ENCODE data around the gene SEMA3G. TPM values are rescaled to one million over a fixed set of nuclear protein-coding genes. Genes with fewer than 3 reads are reported as not detected.

The SEMA3G gene
- total RNA-seq, 1 donor from 2014 or later = 4.7 TPM

GRCh38 chr3:52454938-52455282, 10.0 kb upstream of the SEMA3G start:
- H3K4me1 ChIP-seq (ENCODE audit: control insufficient read depth in 3 of 3, insufficient read depth in 3 of 3, low read length in 3 of 3) = peaks cover 40 to 74% (median 59%) of the 10 kb centered on the region in 3 donors
- no peaks in the 10 kb centered on the region for H3K9me3 ChIP-seq (ENCODE audit: control insufficient read depth in 3 of 3, low read length in 3 of 3)
- peak overlapping the region; percentile 86 to 93 (median 93) for H3K4me3 ChIP-seq (ENCODE audit: low read length in 3 of 3)
- peak overlapping the region; percentile 94 for H3K27ac ChIP-seq (ENCODE audit: low read depth, low read length)
- peak overlapping the region; percentile 95 to 100 (median 99) for H3K9ac ChIP-seq (ENCODE audit: low read depth in 1 of 3, low read length in 3 of 3)
- H3K27me3 ChIP-seq (ENCODE audit: control insufficient read depth in 3 of 3, insufficient read depth in 3 of 3, low read length in 3 of 3) = no peaks in the 10 kb centered on the region
- H3K36me3 ChIP-seq (ENCODE audit: control insufficient read depth in 3 of 3, insufficient read depth in 3 of 3, low read length in 3 of 3) = peaks cover 17 to 46% (median 30%) of the 10 kb centered on the region in 3 donors

- Histone ChIP-seq H3K27ac (ENCODE audit: low read depth, low read length) (peak overlapping the region; percentile 94), H3K9ac (ENCODE audit: low read depth in 1 of 3, low read length in 3 of 3) (peak overlapping the region; percentile 95 to 100 (median 99)), H3K9me3 (ENCODE audit: control insufficient read depth in 3 of 3, low read length in 3 of 3) (no peaks in the 10 kb centered on the region), H3K4me3 (ENCODE audit: low read length in 3 of 3) (peak overlapping the region; percentile 86 to 93 (median 93)), H3K36me3 (ENCODE audit: control insufficient read depth in 3 of 3, insufficient read depth in 3 of 3, low read length in 3 of 3) (peaks cover 17 to 43% (median 30%) of the 10 kb centered on the region in 3 donors), H3K27me3 (ENCODE audit: control insufficient read depth in 3 of 3, insufficient read depth in 3 of 3, low read length in 3 of 3) (no peaks in the 10 kb centered on the region), H3K4me1 (ENCODE audit: control insufficient read depth in 3 of 3, insufficient read depth in 3 of 3, low read length in 3 of 3) (peaks cover 41 to 78% (median 63%) of the 10 kb centered on the region in 3 donors)
Observed at GRCh38 chr3:52454250-52454937, 9.5 kb upstream of the SEMA3G start.

GRCh38 chr3:52453496-52454249, 8.8 kb upstream of the SEMA3G start, which contains the start of gene TNNC1:
TSS of gene TNNC1 (minus strand) at chr3:52454041. CDS start at chr3:52454015, 26 bp downstream.
- H3K4me3 ChIP-seq (ENCODE audit: low read length in 3 of 3) = peak within 1 kb of the TSS; percentile 86 to 93 (median 93)
- peaks cover 11 to 37% (median 22%) of the 10 kb centered on the region in 3 donors for H3K36me3 ChIP-seq (ENCODE audit: control insufficient read depth in 3 of 3, insufficient read depth in 3 of 3, low read length in 3 of 3)
- H3K27ac ChIP-seq (ENCODE audit: low read depth, low read length) = peak within 1 kb of the TSS; percentile 94
- H3K9ac ChIP-seq (ENCODE audit: low read depth in 1 of 3, low read length in 3 of 3) = peak within 1 kb of the TSS; percentile 95 to 100 (median 99)
- no peaks in the 10 kb centered on the region for H3K9me3 ChIP-seq (ENCODE audit: control insufficient read depth in 3 of 3, low read length in 3 of 3)
- no peaks in the 10 kb centered on the region for H3K27me3 ChIP-seq (ENCODE audit: control insufficient read depth in 3 of 3, insufficient read depth in 3 of 3, low read length in 3 of 3)
- H3K4me1 ChIP-seq (ENCODE audit: control insufficient read depth in 3 of 3, insufficient read depth in 3 of 3, low read length in 3 of 3) = peaks cover 41 to 80% (median 69%) of the 10 kb centered on the region in 3 donors

GRCh38 chr3:52452570-52453221, 7.8 kb upstream of the SEMA3G start:
- Histone ChIP-seq H3K9ac (ENCODE audit: low read depth in 1 of 3, low read length in 3 of 3) (peak overlapping the region; percentile 87 to 99 (median 95)), H3K36me3 (ENCODE audit: control insufficient read depth in 3 of 3, insufficient read depth in 3 of 3, low read length in 3 of 3) (peaks cover 2 to 30% (median 19%) of the 10 kb centered on the region in 3 donors), H3K4me1 (ENCODE audit: control insufficient read depth in 3 of 3, insufficient read depth in 3 of 3, low read length in 3 of 3) (peaks cover 41 to 80% (median 72%) of the 10 kb centered on the region in 3 donors), H3K27me3 (ENCODE audit: control insufficient read depth in 3 of 3, insufficient read depth in 3 of 3, low read length in 3 of 3) (no peaks in the 10 kb centered on the region), H3K9me3 (ENCODE audit: control insufficient read depth in 3 of 3, low read length in 3 of 3) (no peaks in the 10 kb centered on the region), H3K4me3 (ENCODE audit: low read length in 3 of 3) (peak overlapping the region; percentile 73 to 93 (median 86)), H3K27ac (ENCODE audit: low read depth, low read length) (peak overlapping the region; percentile 94)

- Histone ChIP-seq H3K9ac (ENCODE audit: low read depth in 1 of 3, low read length in 3 of 3) (peak overlapping the region; percentile 76 to 99 (median 77)), H3K27ac (ENCODE audit: low read depth, low read length) (peak overlapping the region; percentile 94), H3K36me3 (ENCODE audit: control insufficient read depth in 3 of 3, insufficient read depth in 3 of 3, low read length in 3 of 3) (peaks cover 0 to 28% (median 19%) of the 10 kb centered on the region in 3 donors), H3K4me1 (ENCODE audit: control insufficient read depth in 3 of 3, insufficient read depth in 3 of 3, low read length in 3 of 3) (peaks cover 41 to 78% (median 72%) of the 10 kb centered on the region in 3 donors), H3K9me3 (ENCODE audit: control insufficient read depth in 3 of 3, low read length in 3 of 3) (no peaks in the 10 kb centered on the region), H3K27me3 (ENCODE audit: control insufficient read depth in 3 of 3, insufficient read depth in 3 of 3, low read length in 3 of 3) (no peaks in the 10 kb centered on the region), H3K4me3 (ENCODE audit: low read length in 3 of 3) (peak overlapping the region; percentile 45 to 83 (median 72))
Observed at GRCh38 chr3:52452126-52452525, 7.2 kb upstream of the SEMA3G start.

GRCh38 chr3:52451237-52452083, 6.6 kb upstream of the SEMA3G start:
- H3K36me3 ChIP-seq (ENCODE audit: control insufficient read depth in 3 of 3, insufficient read depth in 3 of 3, low read length in 3 of 3) = peaks cover 0 to 28% (median 19%) of the 10 kb centered on the region in 3 donors
- peak overlapping the region; percentile 94 for H3K27ac ChIP-seq (ENCODE audit: low read depth, low read length)
- peak overlapping the region; percentile 35 to 99 (median 77) for H3K9ac ChIP-seq (ENCODE audit: low read depth in 1 of 3, low read length in 3 of 3)
- H3K9me3 ChIP-seq (ENCODE audit: control insufficient read depth in 3 of 3, low read length in 3 of 3) = no peaks in the 10 kb centered on the region
- H3K4me3 ChIP-seq (ENCODE audit: low read length in 3 of 3) = peak overlapping the region; percentile 45 to 83 (median 72)
- no peaks in the 10 kb centered on the region for H3K27me3 ChIP-seq (ENCODE audit: control insufficient read depth in 3 of 3, insufficient read depth in 3 of 3, low read length in 3 of 3)
- peaks cover 34 to 78% (median 70%) of the 10 kb centered on the region in 3 donors for H3K4me1 ChIP-seq (ENCODE audit: control insufficient read depth in 3 of 3, insufficient read depth in 3 of 3, low read length in 3 of 3)

- peak overlapping the region; percentile 94 for H3K27ac ChIP-seq (ENCODE audit: low read depth, low read length)
- peak overlapping the region; percentile 2 to 99 (median 51) for H3K9ac ChIP-seq (ENCODE audit: low read depth in 1 of 3, low read length in 3 of 3)
- peak overlapping the region; percentile 11 to 83 (median 72) for H3K4me3 ChIP-seq (ENCODE audit: low read length in 3 of 3)
- peaks cover 29 to 77% (median 67%) of the 10 kb centered on the region in 3 donors for H3K4me1 ChIP-seq (ENCODE audit: control insufficient read depth in 3 of 3, insufficient read depth in 3 of 3, low read length in 3 of 3)
- peaks cover 0 to 28% (median 19%) of the 10 kb centered on the region in 3 donors for H3K36me3 ChIP-seq (ENCODE audit: control insufficient read depth in 3 of 3, insufficient read depth in 3 of 3, low read length in 3 of 3)
- no peaks in the 10 kb centered on the region for H3K9me3 ChIP-seq (ENCODE audit: control insufficient read depth in 3 of 3, low read length in 3 of 3)
- no peaks in the 10 kb centered on the region for H3K27me3 ChIP-seq (ENCODE audit: control insufficient read depth in 3 of 3, insufficient read depth in 3 of 3, low read length in 3 of 3)
Observed at GRCh38 chr3:52450489-52451236, 5.8 kb upstream of the SEMA3G start.

- peak overlapping the region; percentile 29 for H3K27ac ChIP-seq (ENCODE audit: low read depth, low read length)
- peaks cover 0 to 21% (median 19%) of the 10 kb centered on the region in 3 donors for H3K36me3 ChIP-seq (ENCODE audit: control insufficient read depth in 3 of 3, insufficient read depth in 3 of 3, low read length in 3 of 3)
- peaks cover 24 to 67% (median 60%) of the 10 kb centered on the region in 3 donors for H3K4me1 ChIP-seq (ENCODE audit: control insufficient read depth in 3 of 3, insufficient read depth in 3 of 3, low read length in 3 of 3)
- no peaks in the 10 kb centered on the region for H3K27me3 ChIP-seq (ENCODE audit: control insufficient read depth in 3 of 3, insufficient read depth in 3 of 3, low read length in 3 of 3)
- H3K9ac ChIP-seq (ENCODE audit: low read depth in 1 of 3, low read length in 3 of 3) = peak overlapping the region in 1 of 3 donors; percentile 50
- no peak overlapping the region for H3K4me3 ChIP-seq (ENCODE audit: low read length in 3 of 3)
- H3K9me3 ChIP-seq (ENCODE audit: control insufficient read depth in 3 of 3, low read length in 3 of 3) = no peaks in the 10 kb centered on the region
Observed at GRCh38 chr3:52447512-52448355, 2.8 kb upstream of the SEMA3G start.
